ENCODE results near the gene ESR2.
A peak's percentile ranks its signal among the peaks of the same experiment; 100 is the strongest.

The ESR2 gene

DNA sequence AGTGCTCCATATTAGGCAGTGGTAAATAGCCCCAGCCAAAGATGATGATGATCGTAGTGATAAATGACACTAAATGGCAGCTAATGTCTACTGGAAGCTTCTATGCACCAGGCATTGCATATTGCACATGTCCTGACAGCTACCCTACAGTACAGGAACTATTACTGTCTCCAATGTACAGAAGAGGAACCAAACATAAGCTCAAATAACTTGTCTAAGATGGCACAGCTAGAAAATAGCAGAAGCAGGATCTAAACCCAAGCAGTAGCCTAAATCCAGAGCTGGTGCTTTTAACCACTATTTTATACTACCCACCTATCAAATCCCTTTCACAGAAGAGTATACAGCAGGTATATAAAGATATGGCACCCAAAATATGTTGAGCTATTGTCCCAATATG lies 28.9 kb downstream of the ESR2 start:
- DNase-seq (ENCODE audit: low spot score) = no peak

DNA sequence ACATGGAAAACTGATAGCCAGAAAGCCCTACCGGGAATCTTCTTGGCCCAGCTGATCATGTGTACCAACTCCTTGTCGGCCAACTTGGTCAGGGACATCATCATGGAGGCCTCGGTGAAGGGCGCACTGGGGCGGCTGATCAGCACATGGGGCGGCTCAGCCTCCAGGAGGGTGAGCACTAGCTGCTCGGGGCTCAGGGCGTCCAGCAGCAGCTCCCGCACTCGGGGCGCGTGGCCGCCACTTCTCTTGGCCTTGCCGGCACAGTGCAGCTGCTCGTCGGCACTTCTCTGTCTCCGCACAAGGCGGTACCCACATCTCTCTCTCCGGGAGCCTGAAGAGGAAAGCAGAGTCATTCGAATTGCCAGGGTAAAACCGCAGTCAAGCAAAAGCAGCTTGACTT lies 33.8 kb downstream of the ESR2 start:
- DNase-seq (ENCODE audit: low spot score) = no peak

DNA sequence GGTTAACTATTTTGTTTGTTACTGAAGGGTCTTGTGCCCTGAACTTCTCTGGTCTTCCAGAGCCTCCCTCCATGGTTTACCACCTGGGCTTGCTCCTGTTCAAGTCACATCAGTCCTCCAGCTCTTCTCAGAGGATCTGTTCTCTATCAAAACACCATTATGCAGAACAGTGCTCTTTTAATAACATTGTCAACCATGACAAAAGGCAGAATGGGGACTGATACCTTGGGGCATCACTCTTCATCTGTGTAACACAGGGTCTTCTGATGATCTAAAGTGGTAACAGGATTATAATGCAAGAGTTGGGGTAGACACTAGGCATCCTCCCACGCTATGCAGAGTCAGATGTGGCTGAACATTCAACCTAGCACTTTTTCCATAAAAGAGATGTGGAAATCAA lies 38.4 kb downstream of the ESR2 start:
- DNase-seq (ENCODE audit: low spot score) = no peak

DNA sequence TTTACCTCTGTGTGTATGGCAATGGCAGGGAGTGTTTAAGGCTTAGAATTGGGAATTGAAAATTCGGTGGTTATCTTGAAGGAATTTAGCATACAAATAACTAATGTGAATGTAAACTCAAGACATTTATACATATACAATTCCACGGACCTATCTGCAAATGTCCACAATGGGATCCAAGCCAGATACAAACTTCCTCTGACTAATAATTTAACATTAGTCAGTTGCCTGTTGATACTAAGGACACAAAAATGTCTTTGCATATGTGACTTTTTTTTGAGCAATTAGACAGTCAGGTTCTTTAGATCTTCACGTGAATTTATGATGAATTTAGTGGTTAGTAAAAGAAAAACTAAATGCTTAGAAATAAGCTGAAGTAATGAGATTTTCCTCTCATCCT lies 40.5 kb downstream of the ESR2 start:
- DNase-seq (ENCODE audit: low spot score) = no peak

DNA sequence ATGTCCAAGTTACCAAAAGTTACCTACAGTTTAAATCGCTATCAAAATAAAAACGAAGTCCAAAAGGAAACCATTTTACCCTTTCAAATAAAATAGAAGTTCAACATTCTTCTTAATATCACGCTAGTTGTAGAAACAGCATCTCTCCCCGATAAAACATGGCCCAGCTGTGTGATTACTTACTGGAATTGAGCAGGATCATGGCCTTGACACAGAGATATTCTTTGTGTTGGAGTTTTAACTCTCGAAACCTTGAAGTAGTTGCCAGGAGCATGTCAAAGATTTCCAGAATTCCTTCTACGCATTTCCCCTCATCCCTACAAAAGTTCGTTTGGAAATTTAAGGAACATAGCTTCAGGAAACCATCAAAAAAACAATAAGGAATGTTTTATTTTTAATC lies 44.8 kb downstream of the ESR2 start:
- DNase-seq (ENCODE audit: low spot score) = no peak

DNA sequence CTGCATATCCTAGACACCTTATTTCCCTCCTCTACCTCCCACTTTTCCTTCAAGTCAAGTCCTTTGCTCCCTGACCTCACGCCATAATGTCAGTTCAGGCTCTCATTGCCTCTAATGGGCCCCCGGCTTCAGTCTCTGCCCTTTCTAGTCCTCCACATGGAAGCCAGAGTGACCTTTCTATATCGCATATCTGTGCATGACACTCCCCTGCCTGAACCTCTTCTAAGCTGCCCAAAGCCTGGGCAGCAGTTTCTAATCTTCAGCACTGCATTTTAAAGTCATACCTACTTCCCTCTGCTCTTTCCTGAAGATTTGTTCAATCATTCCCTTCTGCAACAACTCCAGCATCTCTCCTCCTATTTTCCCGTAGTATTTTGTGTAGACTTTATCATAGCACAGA lies 45.5 kb downstream of the ESR2 start:
- no peak for DNase-seq (ENCODE audit: low spot score)

DNA sequence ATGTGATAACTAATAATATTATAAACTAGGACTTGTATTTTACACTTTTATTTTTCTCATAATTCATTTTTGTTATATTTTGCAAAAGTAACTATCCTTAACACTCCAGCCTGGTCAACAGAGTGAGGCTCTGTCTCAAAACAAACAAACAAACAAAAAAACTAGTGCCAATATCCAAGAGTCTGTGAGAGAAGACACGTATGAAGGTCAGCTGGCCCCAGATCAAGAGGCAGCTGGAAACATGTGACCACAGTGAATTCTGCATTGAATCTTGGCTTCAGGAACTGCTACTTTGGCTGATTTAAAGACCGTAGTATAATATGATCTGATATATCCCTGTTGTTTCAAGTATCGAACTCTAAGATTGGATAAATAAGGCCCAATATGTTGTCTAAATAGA lies 47.0 kb downstream of the ESR2 start:
- no peak for DNase-seq (ENCODE audit: low spot score)

DNA sequence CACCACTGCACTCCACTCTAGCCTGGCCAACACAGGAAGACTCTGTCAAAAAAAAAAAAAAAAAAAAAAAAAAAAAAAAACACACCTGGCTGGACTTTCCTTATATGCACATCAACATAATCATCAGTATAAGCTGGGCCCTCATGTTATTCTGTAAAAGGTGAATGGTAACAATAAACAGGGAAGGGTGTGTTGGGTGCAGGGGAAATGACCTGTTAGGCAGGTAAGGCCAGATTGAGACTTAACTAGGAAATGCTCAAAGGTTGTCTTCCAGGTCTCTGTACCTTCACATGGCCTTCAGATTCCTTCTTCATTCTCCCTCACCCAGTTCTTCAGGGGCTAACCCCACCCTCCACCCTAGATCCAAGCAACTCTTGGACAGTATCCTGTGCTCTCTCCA lies 47.5 kb downstream of the ESR2 start:
- no peak for DNase-seq (ENCODE audit: low spot score)

DNA sequence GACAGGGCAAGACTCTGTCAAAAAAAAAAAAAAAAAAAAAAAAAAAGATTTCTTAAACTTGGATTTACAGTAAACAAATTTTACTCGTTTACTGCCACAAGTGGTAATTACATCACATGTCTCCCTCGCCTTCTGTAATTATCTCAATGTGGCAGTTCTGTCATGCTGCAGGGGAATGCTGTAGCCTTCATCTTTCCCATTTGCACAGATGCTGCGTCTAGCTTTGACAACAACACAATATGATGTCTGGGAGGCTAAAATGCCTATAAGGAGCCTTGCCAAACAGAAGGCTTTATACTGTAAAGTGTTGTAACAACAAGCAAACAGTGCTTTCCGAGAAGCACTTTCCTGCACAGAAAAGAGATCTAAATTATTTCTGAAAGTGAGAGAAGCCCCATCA lies 48.7 kb downstream of the ESR2 start:
- DNase-seq (ENCODE audit: low spot score) = no peak

DNA sequence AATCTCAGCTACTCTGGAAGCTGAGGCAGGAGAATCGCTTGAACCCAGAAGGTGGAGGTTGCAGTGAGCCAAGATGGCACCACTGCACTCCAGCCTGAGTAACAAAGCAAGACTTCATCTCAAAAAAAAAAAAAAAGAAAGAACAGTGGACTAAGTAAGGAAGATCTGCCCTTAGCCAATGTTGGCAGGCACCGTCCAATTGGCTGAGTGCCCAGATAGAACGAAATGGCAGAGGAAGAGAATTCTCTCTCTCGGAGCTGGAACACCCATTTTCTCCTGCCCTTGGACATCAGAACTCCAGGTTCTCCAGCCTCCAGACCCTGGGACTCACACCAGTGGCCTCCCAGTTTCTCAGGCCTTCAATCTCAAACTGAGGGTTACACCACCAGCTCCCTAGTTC lies 49.9 kb downstream of the ESR2 start:
- DNase-seq (ENCODE audit: low spot score) = no peak

DNA sequence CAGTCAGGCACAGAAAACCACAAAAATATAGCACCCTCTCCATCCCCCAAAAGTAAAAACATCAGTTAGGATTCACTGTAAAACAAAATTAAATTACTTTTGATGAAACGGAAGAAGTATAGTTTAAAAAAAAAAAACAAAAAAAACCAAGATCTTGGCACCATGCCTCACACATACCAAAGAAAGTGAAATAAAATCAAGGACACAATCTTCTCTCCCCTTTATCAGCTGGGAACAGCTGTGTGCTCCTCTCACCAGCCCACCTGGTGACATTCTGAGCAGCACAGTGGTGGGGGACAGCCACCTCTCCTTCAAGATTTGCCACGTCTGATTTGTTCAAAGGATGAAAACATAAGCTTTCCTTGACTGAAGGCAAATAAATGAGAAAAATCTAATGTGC lies 55.5 kb downstream of the ESR2 start:
- DNase-seq (ENCODE audit: low spot score) = no peak

DNA sequence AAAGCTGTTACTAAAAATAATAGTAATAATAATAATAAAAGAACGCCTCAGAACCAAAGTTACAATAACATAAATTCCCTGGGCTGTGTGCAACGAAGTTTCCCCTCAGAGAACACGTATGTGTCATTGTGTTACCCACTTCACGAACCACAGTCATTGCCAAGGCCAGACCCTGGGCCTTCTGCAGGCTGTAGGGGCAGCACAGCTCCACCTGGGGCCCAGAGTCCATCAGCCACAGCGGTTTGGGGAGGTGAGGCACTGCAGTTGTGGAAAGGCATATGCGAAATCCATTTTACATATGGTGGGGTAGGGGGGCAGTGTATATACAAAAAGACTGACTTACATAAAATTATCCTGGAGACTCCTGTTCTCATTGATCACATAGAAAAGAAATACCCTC lies 56.1 kb downstream of the ESR2 start:
- DNase-seq (ENCODE audit: low spot score) = no peak

DNA sequence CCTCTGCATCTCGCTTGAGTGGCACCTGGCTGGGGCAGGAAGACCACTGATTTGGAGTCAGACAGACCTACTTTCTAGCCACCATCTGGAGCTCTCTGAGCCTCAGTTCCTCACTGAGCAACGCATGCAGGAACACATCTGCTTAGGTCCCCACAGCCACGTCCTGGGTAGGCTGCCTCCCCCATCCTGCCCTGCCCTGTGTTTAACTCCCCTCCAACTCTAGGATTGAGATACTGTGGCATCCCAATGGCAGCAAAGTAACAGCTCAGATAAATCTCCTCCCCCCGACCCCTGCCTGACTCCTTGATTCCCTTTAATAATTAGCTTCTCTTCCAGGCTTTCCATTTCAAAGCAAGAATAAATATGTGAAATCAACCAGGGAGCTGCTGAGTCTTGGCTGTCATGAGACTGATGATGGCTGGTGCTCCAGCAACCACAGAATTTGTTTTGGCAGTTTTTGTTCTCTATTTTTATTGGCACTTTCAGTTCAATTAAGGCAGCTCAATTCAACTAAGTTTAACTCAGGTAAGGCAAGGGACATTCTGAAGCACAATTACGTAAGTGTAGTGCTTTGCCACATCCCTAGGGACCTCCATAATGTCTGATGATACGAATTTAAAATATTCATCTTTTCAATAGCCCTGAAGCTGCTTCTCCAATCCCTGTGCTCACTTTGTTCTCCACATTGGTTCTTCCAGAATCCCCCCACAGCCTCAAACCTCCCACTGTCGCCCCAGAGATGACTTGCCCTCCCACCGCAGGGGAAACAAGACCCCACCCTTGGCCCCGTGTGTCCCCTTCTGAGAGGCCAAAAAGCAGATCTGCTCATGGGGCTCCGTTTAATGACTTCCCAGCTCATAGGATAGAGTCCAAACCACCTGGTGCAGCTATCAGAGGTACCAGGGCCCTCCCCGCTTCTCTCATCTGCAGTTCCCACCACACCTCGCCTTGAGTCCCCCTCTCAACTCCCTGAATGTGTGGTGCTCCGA lies 58.2 kb downstream of the ESR2 start:
- DNase-seq (ENCODE audit: low spot score) = no peak

DNA sequence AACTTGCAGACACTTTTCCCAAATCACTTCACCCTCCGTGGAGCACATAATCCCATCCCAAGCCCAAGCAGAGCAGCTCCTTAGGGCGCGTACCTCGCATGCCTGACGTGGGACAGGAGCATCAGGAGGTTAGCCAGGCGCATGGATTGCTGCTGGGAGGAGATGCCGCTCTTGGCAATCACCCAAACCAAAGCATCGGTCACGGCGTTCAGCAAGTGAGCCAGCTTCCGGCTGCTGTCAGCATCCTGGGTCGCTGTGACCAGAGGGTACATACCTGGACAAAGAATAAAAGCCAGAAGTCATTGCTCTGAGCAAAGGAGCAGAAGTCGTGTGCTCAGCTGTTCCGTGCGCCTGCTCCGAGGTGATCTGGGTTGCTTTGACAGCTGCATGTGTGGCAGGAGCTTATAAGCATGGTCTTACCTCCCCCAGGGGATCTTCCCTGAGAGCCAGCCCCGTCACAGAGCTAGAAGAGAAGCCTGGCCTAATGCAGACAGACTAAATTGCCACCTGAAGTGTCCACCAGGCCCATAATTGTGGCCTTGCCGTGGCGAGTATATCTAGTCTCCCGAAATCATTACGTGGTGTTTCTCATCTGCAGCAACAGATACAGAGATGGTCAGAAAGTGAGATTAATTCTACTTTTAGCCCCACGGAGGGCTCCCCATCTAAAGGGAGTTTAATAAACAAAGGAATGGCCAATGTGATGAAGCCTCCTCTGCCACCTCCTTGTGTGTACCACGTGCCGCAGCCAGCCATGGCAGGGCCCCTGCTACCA lies 59.1 kb downstream of the ESR2 start:
- no peak for DNase-seq (ENCODE audit: low spot score)

DNA sequence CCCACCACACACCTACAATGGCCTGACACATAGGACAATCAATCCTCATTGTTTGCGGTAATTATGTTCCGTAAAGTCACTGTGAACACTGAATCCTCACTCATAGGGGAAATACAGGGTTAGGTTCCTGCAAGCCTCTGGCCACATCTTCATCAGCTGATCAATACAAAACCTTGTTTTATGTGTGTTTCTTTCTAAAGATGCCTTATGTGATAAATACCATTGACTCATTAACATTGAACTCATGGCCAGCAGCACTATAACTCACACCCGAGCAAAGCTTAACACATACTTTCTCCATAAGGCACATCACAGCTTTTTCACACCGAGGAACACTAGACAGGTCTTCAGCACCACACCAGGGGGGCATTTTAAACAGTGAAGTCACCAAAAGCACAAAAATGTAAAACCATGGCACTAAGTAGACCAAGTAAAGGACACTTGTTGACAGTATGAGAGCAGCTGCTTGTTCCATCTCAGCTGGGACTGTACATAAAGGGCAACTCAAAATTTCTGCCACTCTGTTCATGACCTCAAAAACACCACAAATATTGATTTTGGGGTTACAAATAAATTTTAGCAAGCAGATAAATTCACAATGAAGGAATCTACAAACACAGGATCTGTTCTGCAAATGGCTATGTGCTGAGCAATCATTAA lies 60.5 kb downstream of the ESR2 start:
- no peak for DNase-seq (ENCODE audit: low spot score)

DNA sequence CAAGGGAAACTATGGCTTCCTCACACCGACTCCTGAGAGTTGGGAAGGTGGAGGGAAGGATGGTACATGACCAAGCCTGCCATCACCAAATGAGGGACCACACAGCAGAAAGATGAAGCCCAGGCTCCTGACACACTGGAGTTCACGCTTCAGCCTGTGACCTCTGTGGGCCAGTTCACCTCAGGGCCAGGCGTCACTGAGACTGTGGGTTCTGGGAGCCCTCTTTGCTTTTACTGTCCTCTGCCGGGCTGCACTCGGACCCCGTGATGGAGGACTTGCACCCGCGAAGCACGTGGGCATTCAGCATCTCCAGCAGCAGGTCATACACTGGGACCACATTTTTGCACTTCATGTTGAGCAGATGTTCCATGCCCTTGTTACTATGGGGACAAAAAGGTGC lies 61.2 kb downstream of the ESR2 start:
- no peak for DNase-seq (ENCODE audit: low spot score)

DNA sequence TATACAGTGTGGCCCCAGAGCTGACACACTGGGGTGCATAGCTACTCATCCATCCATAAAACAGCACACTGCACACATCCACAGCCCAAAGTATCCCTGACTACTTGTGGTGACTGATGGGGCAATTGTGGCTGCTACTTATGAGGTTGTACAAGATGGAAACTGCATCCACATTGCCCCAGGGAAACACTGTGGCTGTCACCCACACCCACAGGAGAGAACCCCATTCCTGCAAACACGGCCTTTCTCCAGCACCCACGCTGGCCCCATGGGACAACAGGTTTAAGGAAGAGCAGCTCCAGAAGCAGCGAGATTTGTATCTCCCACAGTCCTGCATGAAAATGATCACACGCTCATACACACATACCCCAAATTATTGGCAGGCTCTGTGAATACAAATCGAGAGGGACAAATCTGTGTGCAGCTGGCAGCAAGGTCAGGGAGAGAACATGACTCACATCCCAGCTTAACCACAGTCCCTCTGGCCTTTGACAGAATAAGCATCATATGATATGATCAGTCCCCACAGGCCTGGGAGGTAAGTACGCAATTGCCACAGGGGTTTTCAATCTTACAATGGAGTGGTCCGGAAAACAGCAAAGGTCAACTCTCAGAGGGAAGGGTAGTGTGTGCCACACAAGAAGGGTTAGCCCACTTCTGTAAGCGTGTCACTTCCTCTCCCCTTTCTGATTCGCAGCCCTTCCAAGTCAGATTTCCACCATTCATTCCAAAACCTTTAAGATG lies 61.9 kb downstream of the ESR2 start:
- peak; percentile 48 for DNase-seq (ENCODE audit: low spot score)

DNA sequence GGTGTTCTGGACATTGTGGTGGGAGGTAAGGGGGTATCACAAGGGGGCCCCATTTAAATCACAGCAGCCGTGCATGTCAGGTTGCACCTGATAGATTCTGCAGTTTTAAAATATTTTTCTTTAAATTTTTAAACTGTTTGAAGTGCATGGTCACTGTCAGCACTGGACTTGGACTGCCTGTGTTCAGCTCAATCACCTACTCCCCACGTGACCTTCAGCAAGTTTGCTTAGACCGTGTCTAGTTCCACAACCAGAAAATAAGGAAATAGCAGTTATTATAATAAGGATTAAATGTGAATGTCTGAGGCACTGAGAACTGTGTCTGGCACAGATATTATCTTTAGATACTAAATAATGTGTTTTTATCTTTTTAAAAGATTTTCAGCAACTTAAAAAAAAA lies 64.7 kb downstream of the ESR2 start:
- DNase-seq (ENCODE audit: low spot score) = no peak

DNA sequence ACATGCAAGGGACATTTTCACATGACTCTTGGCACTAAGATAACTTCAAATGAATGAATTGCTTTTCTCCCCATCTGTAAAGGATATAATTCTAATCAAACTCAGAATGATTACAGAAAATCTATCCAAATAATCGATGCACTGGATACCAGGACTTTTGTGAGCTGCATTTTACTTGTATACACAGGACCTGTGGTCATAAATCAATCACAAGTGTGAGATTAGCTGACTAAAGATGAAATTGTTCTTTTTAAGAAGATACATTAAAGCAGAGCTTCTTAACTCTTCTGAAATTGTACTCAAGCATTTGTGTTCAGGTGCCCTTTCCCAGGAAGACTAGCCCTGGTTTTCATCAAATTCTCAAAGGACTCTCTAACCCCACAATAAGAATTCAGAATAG lies 66.3 kb downstream of the ESR2 start:
- no peak for DNase-seq (ENCODE audit: low spot score)

DNA sequence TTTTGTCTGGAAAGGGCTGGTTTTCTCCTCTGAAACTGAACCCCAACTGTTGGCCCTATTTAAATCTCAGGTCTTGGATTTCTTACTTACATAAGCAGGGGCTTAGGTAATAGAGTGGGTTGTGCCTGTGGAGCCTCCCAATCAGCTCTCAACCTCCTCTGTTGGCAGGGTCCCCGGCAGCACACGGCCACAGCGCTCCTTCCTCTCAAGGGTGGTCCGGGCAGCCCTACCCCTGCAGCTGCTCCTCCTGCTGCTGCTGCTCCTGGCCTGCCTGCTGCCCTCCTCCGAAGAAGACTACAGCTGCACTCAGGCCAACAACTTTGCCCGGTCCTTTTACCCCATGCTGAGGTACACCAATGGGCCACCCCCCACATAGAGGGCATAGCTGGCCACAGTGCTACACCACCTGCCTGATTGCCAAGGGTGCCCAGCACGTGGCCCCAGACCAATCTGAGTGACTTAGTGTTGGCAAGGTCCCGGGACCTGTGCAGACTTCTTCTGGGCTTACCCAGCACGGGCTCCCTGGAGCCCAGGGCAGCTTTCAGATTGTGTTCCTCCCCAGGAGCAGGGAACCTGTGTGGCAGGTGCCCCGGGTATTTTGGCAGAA lies 68.9 kb downstream of the ESR2 start:
- no peak for DNase-seq (ENCODE audit: low spot score)

DNA sequence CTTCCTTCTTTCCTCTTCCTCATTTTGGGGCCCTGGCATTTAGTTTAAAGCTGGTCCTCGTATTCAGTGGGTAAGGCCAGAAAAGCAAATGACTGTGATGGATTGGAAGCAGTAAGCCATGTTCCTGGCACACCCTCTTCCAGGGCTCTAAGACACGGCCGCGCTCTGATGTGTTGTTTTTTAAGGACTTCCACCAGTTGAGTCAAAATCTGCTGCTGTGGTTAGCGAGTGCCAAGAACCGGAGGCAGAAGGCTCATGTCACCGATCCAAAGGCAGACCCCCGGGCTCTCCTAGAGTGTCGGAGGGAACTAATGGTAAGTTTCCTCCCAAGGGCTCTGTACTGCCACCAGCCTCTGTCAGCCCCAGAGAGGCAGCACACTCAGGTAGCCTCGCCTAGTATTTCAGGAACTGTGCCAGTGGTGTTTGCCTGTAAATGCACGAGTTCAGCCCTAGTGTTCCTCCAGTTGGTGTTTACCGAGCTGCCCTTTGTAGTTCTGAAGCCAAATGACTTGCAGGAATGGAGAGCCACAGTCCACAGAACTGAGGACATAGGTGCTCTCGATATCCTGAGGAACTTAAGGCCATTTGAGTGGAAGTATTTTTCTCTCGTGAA lies 72.7 kb downstream of the ESR2 start:
- DNase-seq (ENCODE audit: low spot score) = no peak

Measured in GM03348 (cell line).